K562 (cell line): Measurements from ENCODE around the gene INSIG1. TPM values are rescaled to one million over a fixed set of nuclear protein-coding genes. Genes with fewer than 3 reads are reported as not detected.

Experiments
- ATAC-seq: fragments of 200-7000 bp; cut with Tn5 transposase; 3 replicates; pipeline ENCODE4 v1.9.1; 2020; ENCODE audit warnings: moderate library complexity
- BruUV-seq: library from RNA; stranded (reverse); fragments of 400-500 nt; replicated peaks from 2 replicates; lab custom pipeline; 2021; lab: Mats Ljungman, UMichigan
- CTCF ChIA-PET: fragments of 300-600 bp; formaldehyde crosslinking; extraction: SDS; loops from one replicate; lab custom pipeline; 2021; ENCODE audit warnings: low intra/inter-chr PET ratio; lab: Yijun Ruan, JAX
- POLR2A ChIA-PET: fragments of 300-600, 350-650 bp; sonication (Branson Sonifier 250); formaldehyde crosslinking; extraction: SDS; loops from one replicate; lab custom pipeline; 2021; ENCODE audit warnings: antibody characterized with exemption, inconsistent platforms; lab: Yijun Ruan, JAX
- DNase-seq, 4 experiments: peaks; one replicate each; pipeline versions ENCODE4 v3.0.0 to v3.0.0-alpha.2; 2011 to 2018; ENCODE audit warnings: low spot score in 3 of 4, mixed read lengths in 3 of 4; ENCODE audit errors: extremely low read depth in 1 of 4
- FAIRE-seq: peaks from 2 replicates; lab custom pipeline; 2011; peaks lifted over from hg19 to GRCh38; lab: Jason Lieb, UNC
- H2AFZ ChIP-seq: 2 replicates; pipeline ENCODE4 v1.6.0; 2011; ENCODE audit warnings: low read depth, low read length, control low read depth, inconsistent platforms
- H3K27ac ChIP-seq: fragments of 200-600 bp; 3 replicates; pipeline ENCODE4 v1.8.0; 2011; ENCODE audit warnings: low read depth, mild to moderate bottlenecking, control low read depth, inconsistent platforms, low read length, moderate library complexity, mixed read lengths; ENCODE audit errors: extremely low read depth
- H3K27me3 ChIP-seq, 2 experiments: fragments of 300-600 bp in 1 of 2; 2 replicates in 1 of 2; 3 replicates in 1 of 2; pipeline versions ENCODE4 v1.6.0 to v1.8.0; 2011; ENCODE audit warnings: inconsistent platforms in 2 of 2, low read length in 2 of 2, mild to moderate bottlenecking in 1 of 2, mixed read lengths in 1 of 2, moderate library complexity in 1 of 2; ENCODE audit not compliant: control insufficient read depth in 2 of 2, insufficient read depth in 2 of 2
- H3K36me3 ChIP-seq: fragments of 300-600 bp; 3 replicates; pipeline ENCODE4 v1.8.0; 2011; ENCODE audit warnings: mild to moderate bottlenecking, low read length, inconsistent platforms; ENCODE audit not compliant: control insufficient read depth, insufficient read depth
- H3K4me1 ChIP-seq, 2 experiments: fragments of 200-600 bp in 1 of 2; replicated peaks in 1 of 2; 2 replicates in 1 of 2; 3 replicates in 1 of 2; pipeline versions ENCODE4 v1.5.1 to v1.8.0; 2011; ENCODE audit warnings: inconsistent platforms in 2 of 2, low read length in 2 of 2, mild to moderate bottlenecking in 1 of 2, mixed read lengths in 1 of 2, moderate library complexity in 1 of 2; ENCODE audit not compliant: control insufficient read depth in 2 of 2, insufficient read depth in 2 of 2
- H3K4me2 ChIP-seq: 2 replicates; pipeline ENCODE4 v1.6.1; 2011; ENCODE audit warnings: low read length, control low read depth, inconsistent platforms, mixed read lengths; ENCODE audit not compliant: insufficient read depth
- H3K4me3 ChIP-seq: fragments of 200-600 bp; sonication (generic), shearing (Covaris generic); 2 replicates; pipeline ENCODE4 v1.5.1; 2016; ENCODE audit warnings: control low read depth, inconsistent platforms
- H3K79me2 ChIP-seq: fragments of 200-600 bp; 3 replicates; pipeline ENCODE4 v1.8.0; 2011; ENCODE audit warnings: low read length, inconsistent platforms; ENCODE audit not compliant: control insufficient read depth, insufficient read depth
- H3K9ac ChIP-seq, 2 experiments: 2 replicates each; pipeline versions ENCODE4 v1.6.0 to v1.6.1; 2011; ENCODE audit warnings: low read depth in 2 of 2, low read length in 2 of 2, control low read depth in 1 of 2, inconsistent platforms in 1 of 2, mild to moderate bottlenecking in 1 of 2, mixed read lengths in 1 of 2; ENCODE audit not compliant: insufficient read depth in 1 of 2
- H3K9me1 ChIP-seq: one replicate; pipeline ENCODE4 v1.6.0; 2011; ENCODE audit warnings: inconsistent platforms, mild to moderate bottlenecking, low read length, moderate library complexity; ENCODE audit not compliant: control insufficient read depth, insufficient read depth
- H3K9me3 ChIP-seq: replicated peaks from 2 replicates; pipeline ENCODE4 v1.5.1; 2011; ENCODE audit warnings: low read depth, low read length, inconsistent platforms; ENCODE audit not compliant: control insufficient read depth, insufficient read depth
- H4K20me1 ChIP-seq: replicated peaks from 2 replicates; pipeline ENCODE4 v1.6.1; 2011; ENCODE audit warnings: low read length, inconsistent platforms, mixed read lengths; ENCODE audit not compliant: control insufficient read depth, insufficient read depth
- BHLHE40 ChIP-seq: IDR thresholded peaks from 2 replicates; pipeline ENCODE4 v1.6.1; 2011; ENCODE audit warnings: low read length, improper control_type of control experiment
- BRF1 ChIP-seq: IDR thresholded peaks from 3 replicates; pipeline ENCODE4 v1.6.1; 2011; ENCODE audit warnings: borderline replicate concordance, mild to moderate bottlenecking; ENCODE audit not compliant: insufficient read length; ENCODE audit errors: extremely low read depth
- MTA3 ChIP-seq: fragments of 450-650 bp; formaldehyde crosslinking; IDR thresholded peaks from 2 replicates; pipeline ENCODE4 v1.6.1; 2017; ENCODE audit warnings: mild to moderate bottlenecking, borderline replicate concordance
- whole genome bisulfite sequencing: fragments of 100-300 bp; shearing (Covaris generic); methylation state at CpG from one replicate; pipeline ENCODE4 v1.1.6; 2016; ENCODE audit warnings: low coverage, mixed read lengths; ENCODE audit not compliant: insufficient coverage; ENCODE audit errors: missing lambda C conversion rate; 5-methylcytosine and 5-hydroxymethylcytosine counted together
- in situ Hi-C: fragments of 300-500 bp; cut with MboI; formaldehyde crosslinking; loops from 4 replicates; pipeline ENCODE4 v1.15.0; 2018; ENCODE audit warnings: inconsistent platforms, mixed read lengths
- intact Hi-C: fragments of 100-400 bp; cut with micrococcal nuclease; formaldehyde crosslinking; loops from 2 replicates; pipeline ENCODE4 v1.14.2; 2022
- polyA plus RNA-seq, 8 experiments: library from polyadenylated mRNA; depleted of rRNA in 4 of 8; stranded (reverse) in 5 of 8; unstranded in 3 of 8; fragments of >200 nt; fragmentation: Nextera tagmentation in 2 of 8; fragmentation: Illumina TruSeq in 1 of 8; extraction: Ambion mirVana in 2 of 8; extraction: Trizol in 1 of 8; gene quantifications; 2 replicates each; pipeline versions ENCODE4 v1.2.1 to v1.2.3, GENCODE V29; 2011 to 2014; ENCODE audit warnings: inconsistent platforms in 1 of 8, missing spikeins in 1 of 8
- total RNA-seq, 7 experiments: library from RNA; depleted of rRNA in 6 of 7; stranded (reverse); fragments of >200 nt in 6 of 7; fragmentation: Illumina TruSeq in 2 of 7; extraction: Trizol in 2 of 7; gene quantifications; 2 replicates each; pipeline versions ENCODE4 v1.2.1 to v1.2.3, GENCODE V29; 2011 to 2021; ENCODE audit warnings: low replicate concordance in 1 of 7
- TF ChIP-seq, protein P1 (sequence below), 2 experiments: IDR thresholded peaks; 2 replicates each; pipeline ENCODE4 v1.6.1; 2012; ENCODE audit warnings: improper control_type of control experiment in 2 of 2, low read depth in 2 of 2, low read length in 2 of 2, borderline replicate concordance in 1 of 2

INSIG1 gene
- total and polyA plus RNA-seq, 9 of the 15 experiments (the other 6 are each of a cell fraction or from before 2014, with no cell fraction given): 57.1 to 787 (median 238) TPM

DNA sequence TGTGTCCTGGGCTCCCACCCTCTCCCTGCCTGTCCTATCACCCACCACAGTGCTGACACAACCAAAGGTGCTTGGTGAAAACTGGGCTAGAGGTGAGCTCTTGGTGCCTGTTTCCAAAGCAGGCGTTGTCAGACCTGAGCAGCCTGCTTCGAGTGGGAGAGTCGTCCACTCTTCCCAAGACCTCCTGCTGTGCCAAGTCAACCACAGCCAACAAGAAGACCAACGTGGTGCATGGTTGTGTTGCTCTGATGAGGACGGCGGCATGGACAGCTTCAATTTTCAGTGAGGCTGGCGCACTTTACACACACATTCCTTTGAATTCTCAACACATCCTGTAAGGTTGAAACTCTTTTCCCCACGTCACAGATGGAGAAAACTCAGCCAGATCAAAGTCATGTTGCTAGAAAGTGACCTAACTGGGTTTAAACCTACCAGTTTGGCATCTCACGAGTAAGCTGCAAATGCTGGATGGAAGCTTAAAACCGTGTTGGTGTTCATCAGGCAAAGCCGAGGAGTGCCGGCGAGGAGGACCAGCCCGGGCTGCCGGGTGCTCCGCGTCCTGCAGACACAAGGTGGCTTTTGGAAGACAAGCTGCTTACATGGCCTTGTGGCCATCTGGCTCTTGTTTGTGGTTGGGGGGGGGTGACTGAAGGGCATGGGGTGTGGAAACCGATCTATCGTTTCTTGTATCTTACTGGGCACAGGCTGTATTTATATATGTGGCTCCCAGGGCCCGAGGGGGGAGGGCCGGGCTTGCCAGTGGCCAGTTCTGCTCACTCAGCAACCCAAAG is 39.3 kb downstream of the INSIG1 start (continued):
- TF ChIP-seq, protein P1, sequence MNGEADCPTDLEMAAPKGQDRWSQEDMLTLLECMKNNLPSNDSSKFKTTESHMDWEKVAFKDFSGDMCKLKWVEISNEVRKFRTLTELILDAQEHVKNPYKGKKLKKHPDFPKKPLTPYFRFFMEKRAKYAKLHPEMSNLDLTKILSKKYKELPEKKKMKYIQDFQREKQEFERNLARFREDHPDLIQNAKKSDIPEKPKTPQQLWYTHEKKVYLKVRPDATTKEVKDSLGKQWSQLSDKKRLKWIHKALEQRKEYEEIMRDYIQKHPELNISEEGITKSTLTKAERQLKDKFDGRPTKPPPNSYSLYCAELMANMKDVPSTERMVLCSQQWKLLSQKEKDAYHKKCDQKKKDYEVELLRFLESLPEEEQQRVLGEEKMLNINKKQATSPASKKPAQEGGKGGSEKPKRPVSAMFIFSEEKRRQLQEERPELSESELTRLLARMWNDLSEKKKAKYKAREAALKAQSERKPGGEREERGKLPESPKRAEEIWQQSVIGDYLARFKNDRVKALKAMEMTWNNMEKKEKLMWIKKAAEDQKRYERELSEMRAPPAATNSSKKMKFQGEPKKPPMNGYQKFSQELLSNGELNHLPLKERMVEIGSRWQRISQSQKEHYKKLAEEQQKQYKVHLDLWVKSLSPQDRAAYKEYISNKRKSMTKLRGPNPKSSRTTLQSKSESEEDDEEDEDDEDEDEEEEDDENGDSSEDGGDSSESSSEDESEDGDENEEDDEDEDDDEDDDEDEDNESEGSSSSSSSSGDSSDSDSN (IDR thresholded peaks at IDR 0.05; ENCODE audit: borderline replicate concordance in 1 of 2, low read depth in 2 of 2, low read length in 2 of 2): no peak

DNA sequence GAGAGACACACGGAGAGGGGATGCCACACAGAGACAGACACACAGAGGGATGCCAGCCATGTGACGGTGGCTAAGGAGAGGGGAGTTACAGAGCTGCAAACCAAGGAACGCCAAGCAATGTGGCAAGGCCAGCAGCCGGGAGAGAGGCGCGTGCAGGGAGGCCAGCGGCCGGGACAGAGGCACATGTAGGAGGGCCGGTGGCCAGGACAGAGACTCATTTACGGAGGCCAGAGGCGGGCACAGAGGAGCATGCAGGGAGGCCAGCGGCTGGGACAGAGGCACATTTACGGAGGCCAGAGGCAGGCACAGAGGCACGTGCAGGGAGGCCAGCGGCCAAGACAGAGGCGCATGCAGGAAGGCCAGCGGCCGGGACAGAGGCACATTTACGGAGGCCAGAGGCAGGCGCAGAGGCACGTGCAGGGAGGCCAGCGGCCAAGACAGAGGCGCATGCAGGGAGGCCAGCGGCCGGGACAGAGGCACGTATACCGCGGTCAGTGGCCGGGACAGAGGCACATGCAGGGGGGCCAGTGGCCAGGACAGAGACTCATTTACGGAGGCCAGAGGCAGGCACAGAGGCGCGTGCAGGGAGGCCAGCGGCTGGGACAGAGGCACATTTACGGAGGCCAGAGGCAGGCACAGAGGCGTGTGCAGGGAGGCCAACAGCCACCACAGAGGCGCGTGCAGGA is 40.4 kb downstream of the INSIG1 start:
- ATAC-seq (peak; percentile 23), FAIRE-seq (no peak), DNase-seq (no peak)
- intact Hi-C loops (no loop called here), in situ Hi-C loops (no loop called here)
- H3K9me1 ChIP-seq: no peaks in the 10 kb centered on the region
- no peak overlapping the region for H2AFZ ChIP-seq
- H3K79me2 ChIP-seq: no peaks in the 10 kb centered on the region
- ChIA-PET CTCF (no interaction called here), POLR2A (no interaction called here)
- BruUV-seq: no TSS peak
- no peaks in the 10 kb centered on the region for H3K9me3 ChIP-seq
- H3K27me3 ChIP-seq: peaks cover 86 to 98% of the 10 kb centered on the region in 2 experiments
- H3K36me3 ChIP-seq: no peaks in the 10 kb centered on the region
- H3K4me2 ChIP-seq: no peak overlapping the region
- WGBS: 4% methylated on average over 35 of the region's 37 CpGs
- H3K4me1 ChIP-seq: peaks cover 0 to 13% of the 10 kb centered on the region in 2 experiments; a peak in 2 of 5 replicates
- H3K9ac ChIP-seq: no peak overlapping the region
- H3K27ac ChIP-seq: no peak overlapping the region
- peaks cover 5% of the 10 kb centered on the region; the same call in 1 of the 2 replicates for H4K20me1 ChIP-seq
- no peak overlapping the region for H3K4me3 ChIP-seq
- TF ChIP-seq MTA3 (no peak), BHLHE40 (peak; percentile 64), BRF1 (no peak)
- TF ChIP-seq, all 486 proteins: peak for 1
